Stomach (tissue), 4 donors: Measurements from ENCODE around the gene SMTNL1.

Experiments used
- CTCF ChIP-seq, 7 experiments: fragments of 450-650 bp in 4 of 7; fragments of 200-600 bp in 3 of 7; sonication (generic) in 3 of 7; IDR thresholded peaks; one replicate each; pipeline ENCODE4 v1.5.1; 2016 to 2019; ENCODE audit warnings: antibody characterized with exemption in 7 of 7, control low read depth in 2 of 7, mild to moderate bottlenecking in 1 of 7
- EP300 ChIP-seq: sonication (generic); formaldehyde crosslinking; IDR thresholded peaks from one replicate; pipeline ENCODE4 v1.6.1; 2017; ENCODE audit warnings: antibody characterized with exemption
- POLR2A ChIP-seq, 4 donors: fragments of 450-650 bp; IDR thresholded peaks; one replicate each; pipeline ENCODE4 v1.6.1; 2016; ENCODE audit warnings: antibody characterized with exemption in 4 of 4, control low read depth in 2 of 4, mild to moderate bottlenecking in 1 of 4, moderate library complexity in 1 of 4

DNA sequence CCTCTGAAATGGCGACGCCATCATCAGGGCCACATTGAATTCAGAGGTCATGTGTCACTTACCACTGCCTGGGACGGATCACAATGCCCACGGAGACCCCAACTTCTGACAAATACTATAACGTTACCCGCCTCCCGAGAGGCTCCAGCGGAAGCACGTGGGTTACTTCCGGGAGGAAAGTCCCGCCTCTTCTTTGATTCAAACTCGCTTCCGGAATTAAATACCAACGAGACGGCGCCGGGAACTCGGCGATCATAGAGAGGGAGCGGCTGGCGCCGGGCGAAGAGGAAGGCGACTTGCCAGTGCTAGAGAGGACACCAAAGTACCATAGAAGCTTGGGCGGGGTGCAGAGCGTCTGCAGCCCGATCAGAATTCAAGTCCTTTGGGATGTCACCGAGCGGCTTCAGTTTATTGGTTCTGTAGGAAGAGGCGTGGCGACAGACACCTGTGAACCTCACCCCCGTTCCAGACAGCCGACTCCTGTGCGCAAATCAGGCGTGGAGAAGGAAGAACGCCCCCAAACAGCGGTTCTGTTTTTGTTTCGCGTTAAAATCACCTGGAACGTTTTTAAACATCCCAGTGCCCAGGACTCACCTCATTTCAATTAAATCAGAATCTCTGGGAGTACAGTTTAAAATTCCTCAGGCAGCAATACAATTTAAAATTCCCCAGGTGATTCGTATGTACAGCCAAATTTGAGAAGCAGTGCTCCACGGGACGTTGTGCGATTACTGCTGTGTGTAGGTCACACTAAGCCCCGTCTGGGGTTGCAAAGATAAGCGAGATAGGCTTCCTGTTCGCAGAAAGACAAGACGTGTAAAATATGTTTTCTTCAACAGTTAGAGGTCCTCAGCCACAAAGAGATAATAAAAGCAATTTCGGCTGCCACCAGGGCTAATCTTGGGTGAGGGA lies 6.5 kb upstream of the SMTNL1 start, which contains the start of gene TIMM10:
- TF ChIP-seq POLR2A (IDR thresholded peaks at IDR 0.05) = peak in 1 of 4 donors; percentile 10
- TF ChIP-seq CTCF (IDR thresholded peaks at IDR 0.05) = peak in 1 of 7 experiments; percentile 4
- TF ChIP-seq EP300 = no peak
